Fibroblast of pulmonary artery (primary cell): ENCODE data around the gene CSRP1.

Experiments used
- DNase-seq: peaks from one replicate; pipeline ENCODE4 v3.0.0-alpha.2; 2010; ENCODE audit warnings: low read depth
- H3K4me3 ChIP-seq: replicated peaks from 2 replicates; pipeline ENCODE4 v1.5.1; 2011; ENCODE audit warnings: low read depth, mild to moderate bottlenecking, control low read depth, low read length, moderate library complexity
- TF ChIP-seq, protein P1 (sequence below): IDR thresholded peaks from 2 replicates; pipeline ENCODE4 v1.5.1; 2011; ENCODE audit warnings: mild to moderate bottlenecking, control low read depth, low read length, inconsistent platforms; ENCODE audit errors: missing control alignments

Gene CSRP1

DNA sequence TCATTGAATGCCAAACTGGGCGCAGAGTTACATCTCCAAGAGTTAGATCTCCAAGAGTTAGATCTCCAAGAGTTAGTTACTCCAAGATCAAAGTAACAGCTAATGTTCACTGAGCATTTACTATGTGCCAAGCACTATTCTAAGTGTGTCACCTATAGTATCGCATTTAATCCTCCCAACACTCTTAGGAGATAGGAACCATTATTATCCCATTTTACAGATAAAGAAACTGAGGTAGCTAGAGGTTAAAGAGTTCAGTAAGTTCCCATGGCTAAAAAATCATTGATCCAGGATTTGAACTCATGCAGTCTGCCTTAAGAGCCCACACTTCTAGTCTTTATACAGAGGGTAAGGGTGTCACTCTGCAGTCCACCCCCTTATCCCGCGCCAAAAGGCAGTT, 30.5 kb upstream of the CSRP1 start:
- TF ChIP-seq, protein P1, sequence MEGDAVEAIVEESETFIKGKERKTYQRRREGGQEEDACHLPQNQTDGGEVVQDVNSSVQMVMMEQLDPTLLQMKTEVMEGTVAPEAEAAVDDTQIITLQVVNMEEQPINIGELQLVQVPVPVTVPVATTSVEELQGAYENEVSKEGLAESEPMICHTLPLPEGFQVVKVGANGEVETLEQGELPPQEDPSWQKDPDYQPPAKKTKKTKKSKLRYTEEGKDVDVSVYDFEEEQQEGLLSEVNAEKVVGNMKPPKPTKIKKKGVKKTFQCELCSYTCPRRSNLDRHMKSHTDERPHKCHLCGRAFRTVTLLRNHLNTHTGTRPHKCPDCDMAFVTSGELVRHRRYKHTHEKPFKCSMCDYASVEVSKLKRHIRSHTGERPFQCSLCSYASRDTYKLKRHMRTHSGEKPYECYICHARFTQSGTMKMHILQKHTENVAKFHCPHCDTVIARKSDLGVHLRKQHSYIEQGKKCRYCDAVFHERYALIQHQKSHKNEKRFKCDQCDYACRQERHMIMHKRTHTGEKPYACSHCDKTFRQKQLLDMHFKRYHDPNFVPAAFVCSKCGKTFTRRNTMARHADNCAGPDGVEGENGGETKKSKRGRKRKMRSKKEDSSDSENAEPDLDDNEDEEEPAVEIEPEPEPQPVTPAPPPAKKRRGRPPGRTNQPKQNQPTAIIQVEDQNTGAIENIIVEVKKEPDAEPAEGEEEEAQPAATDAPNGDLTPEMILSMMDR: no peak
- no peak for DNase-seq
- H3K4me3 ChIP-seq: no peak overlapping the region

DNA sequence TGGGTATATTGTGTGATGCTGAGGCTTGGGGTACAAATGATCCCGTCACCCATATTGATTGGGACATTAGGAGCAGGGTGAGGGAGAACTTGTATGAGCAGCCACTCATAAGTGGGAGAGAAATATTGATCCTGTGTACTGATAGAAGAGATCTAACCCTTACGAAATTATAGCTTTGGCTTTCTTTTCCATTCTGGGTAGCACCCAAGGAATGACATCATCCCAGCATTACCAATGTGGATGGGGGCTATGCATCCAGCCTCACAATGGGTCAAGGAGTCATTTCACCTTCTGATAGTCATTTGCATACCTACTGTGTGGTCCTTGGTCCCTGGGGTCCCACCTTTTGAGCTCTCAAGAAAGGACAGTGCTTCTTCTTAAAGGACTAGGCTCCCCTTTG, 30.1 kb upstream of the CSRP1 start:
- TF ChIP-seq, protein P1: no peak
- no peak overlapping the region for H3K4me3 ChIP-seq
- no peak for DNase-seq

DNA sequence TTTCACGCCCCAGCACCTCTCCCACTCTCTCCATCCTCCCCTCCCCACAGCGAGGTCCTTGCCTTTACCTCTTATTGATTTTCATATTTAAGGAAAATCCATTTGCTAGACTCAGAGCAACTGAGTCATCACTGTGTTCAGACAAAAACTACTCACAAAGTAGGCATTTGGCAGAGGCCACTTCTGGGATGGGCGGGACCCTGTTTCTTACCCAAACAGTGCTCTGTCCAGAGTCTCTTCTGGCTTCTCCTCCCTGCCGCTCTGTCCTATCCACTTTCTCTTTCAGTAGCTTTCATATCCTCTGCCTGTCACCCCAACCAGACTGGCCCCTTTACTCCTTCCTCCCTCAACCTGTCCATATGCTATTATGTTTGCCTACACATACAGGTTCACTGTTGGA, 29.6 kb upstream of the CSRP1 start:
- TF ChIP-seq, protein P1: no peak
- peak overlapping the region; percentile 11 for H3K4me3 ChIP-seq
- DNase-seq: peak; percentile 77

DNA sequence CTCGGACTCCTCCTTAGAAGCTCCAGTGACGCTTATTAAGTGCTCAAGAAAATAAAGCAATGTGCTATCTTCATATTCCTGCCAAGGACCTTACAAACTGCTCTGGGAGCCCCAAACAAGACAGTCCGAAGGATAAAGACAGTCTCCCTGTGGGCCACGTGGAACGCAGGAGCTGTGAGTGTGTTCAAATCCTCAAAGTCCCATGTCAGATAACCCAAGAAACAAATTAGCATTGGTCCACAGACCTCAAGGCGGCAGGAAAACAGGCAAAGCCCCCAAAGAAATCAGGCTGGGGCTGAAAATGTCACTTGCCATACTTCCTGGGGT, 29.0 kb upstream of the CSRP1 start:
- TF ChIP-seq, protein P1: no peak
- no peak overlapping the region for H3K4me3 ChIP-seq
- no peak for DNase-seq

DNA sequence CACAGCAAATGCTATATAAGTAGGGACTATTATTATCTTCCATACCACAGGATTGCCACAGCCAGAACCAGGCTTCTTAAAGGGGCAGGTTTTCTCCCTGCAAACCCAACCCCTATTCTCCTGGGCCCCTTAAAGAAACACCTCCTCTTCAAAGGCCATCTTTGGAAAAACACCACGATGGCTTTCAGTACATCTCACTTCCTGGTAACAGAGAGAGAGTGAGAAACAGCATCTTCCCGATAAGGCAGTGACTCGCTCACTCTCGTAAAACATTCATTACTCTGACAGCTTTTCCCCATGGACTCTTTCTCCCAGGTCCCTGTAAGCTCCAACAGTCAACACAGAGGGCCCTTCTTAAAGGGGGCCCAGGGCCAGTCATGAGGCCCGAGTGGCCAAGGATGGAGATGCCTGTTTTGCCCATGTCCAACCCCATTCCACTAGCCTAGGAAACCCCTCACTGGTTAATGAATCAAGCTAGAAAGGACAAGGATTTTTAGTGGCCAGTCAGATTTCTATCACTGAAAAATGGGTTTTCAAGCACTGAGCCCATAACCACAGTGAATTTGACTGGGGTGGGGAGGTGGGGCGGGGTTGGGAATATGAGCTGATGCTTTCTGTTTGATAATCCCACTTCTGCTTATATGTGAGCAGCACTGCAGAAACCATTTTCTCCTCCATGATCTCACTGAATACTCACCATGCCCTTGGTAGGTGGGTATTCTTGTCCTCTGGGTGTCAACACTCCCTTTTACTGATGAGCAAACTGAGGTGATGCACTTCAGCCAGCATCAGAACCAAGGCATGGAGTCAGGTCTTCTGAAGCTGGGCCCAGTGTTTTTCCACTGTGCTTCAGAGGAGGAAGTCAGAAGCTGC, 28.4 kb upstream of the CSRP1 start:
- peak; percentile 62 for DNase-seq
- H3K4me3 ChIP-seq: no peak overlapping the region
- TF ChIP-seq, protein P1: no peak

DNA sequence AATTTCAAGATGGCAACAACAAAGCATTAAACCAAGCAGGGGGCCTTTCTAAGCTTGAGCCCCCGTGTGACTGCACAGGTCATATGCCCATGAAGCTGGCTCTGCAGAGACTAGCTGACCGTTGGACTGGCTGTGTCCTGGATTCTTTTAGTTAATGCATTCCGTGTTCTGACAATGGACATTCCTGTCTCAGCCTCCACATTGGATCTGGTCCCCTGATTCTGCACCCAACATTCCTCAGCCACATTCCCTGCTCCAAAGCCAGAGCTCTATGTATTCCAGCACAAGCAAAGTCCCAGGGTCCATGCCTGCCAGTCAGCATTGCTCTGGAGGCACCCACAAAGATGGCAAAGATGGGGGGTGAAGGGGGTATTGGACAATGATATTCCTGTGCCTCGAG, 26.9 kb upstream of the CSRP1 start:
- H3K4me3 ChIP-seq: no peak overlapping the region
- DNase-seq: no peak
- TF ChIP-seq, protein P1: no peak
